ENCODE measurements around the gene VPS51.
"Not testable (repeated sequence)": the region's sequence is repeated elsewhere in the genome, so short reads cannot be mapped to it uniquely, and the experiment has no call there.

The VPS51 gene

GRCh38 chr11:65117206-65118096 lies 21.4 kb downstream of the VPS51 start, which contains the start of gene ZNHIT2:
ZNHIT2 (minus strand) TSS chr11:65117701; CDS start chr11:65117653, 48 bp downstream.
- Histone ChIP-seq H3K27me3 (ENCODE audit: insufficient read depth, insufficient read length) (no peaks in the 10 kb centered on the region), H3K4me1 (ENCODE audit: insufficient read depth, insufficient read length) (peaks cover 17% of the 10 kb centered on the region), H3K9me3 (ENCODE audit: insufficient read depth, low read length) (no peaks in the 10 kb centered on the region), H3K9ac (ENCODE audit: insufficient read length, low read depth) (peak within 1 kb of the TSS; percentile 96), H3K4me3 (ENCODE audit: insufficient read length, low read depth) (peak within 1 kb of the TSS; percentile 96), H3K36me3 (ENCODE audit: insufficient read depth, insufficient read length, low read length) (peaks cover 64% of the 10 kb centered on the region)
- TF ChIP-seq ZNF274 (IDR thresholded peaks at IDR 0.05; ENCODE audit: low read depth, low read length) (no peak), YY1 (IDR thresholded peaks at IDR 0.05; ENCODE audit: insufficient read depth, insufficient read length) (no peak), SUZ12 (IDR thresholded peaks at IDR 0.05; ENCODE audit: extremely low read depth, insufficient read depth, insufficient read length) (no peak)
- DNase-seq (ENCODE audit: low read depth, low spot score) = peak; percentile 100

DNA sequence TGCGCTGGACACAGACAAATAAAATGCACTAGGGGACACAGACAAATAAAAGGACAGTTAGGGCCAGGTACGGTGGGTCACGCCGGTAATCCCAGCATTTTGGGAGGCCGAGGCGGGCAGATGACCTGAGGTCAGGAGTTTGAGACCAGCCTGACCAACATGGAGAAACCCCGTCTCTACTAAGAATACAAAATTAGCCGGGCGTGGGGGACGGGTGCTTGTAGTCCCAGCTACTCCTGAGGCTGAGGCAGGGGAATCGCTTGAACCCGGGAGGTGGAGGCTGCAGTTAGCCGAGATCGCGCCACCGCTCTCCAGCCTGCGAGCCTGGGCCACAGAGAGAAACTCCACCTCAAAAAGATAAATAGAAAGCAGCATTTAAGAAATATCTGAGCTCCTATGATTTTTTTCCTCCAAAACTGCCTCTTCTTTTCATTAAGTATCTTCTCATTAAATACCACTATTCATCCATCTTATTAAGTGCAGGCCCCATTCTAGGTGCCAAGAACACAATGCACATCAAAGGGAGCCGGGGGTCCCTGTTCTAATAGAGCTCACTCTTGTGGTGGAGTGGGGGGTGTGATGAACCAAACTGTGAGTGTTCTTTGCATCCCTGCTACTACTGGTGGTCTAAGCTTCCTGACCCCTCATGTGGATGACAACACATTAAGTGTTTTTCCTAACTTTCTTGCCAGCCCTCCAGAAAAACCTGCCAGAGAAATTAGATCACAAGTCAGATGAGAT lies 22.3 kb downstream of the VPS51 start:
- Histone ChIP-seq H3K4me1 (ENCODE audit: insufficient read depth, insufficient read length) (peaks cover 19% of the 10 kb centered on the region), H3K9me3 (ENCODE audit: insufficient read depth, low read length) (no peaks in the 10 kb centered on the region), H3K27me3 (ENCODE audit: insufficient read depth, insufficient read length) (no peaks in the 10 kb centered on the region), H3K4me3 (ENCODE audit: insufficient read length, low read depth) (no peak overlapping the region), H3K9ac (ENCODE audit: insufficient read length, low read depth) (peak overlapping the region; percentile 22), H3K36me3 (ENCODE audit: insufficient read depth, insufficient read length, low read length) (peaks cover 69% of the 10 kb centered on the region)
- DNase-seq (ENCODE audit: low read depth, low spot score) = no peak
- TF ChIP-seq SUZ12 (IDR thresholded peaks at IDR 0.05; ENCODE audit: extremely low read depth, insufficient read depth, insufficient read length) = no peak
- no peak for TF ChIP-seq ZNF274 (IDR thresholded peaks at IDR 0.05; ENCODE audit: low read depth, low read length)
- TF ChIP-seq YY1 (IDR thresholded peaks at IDR 0.05; ENCODE audit: insufficient read depth, insufficient read length) = no peak

DNA sequence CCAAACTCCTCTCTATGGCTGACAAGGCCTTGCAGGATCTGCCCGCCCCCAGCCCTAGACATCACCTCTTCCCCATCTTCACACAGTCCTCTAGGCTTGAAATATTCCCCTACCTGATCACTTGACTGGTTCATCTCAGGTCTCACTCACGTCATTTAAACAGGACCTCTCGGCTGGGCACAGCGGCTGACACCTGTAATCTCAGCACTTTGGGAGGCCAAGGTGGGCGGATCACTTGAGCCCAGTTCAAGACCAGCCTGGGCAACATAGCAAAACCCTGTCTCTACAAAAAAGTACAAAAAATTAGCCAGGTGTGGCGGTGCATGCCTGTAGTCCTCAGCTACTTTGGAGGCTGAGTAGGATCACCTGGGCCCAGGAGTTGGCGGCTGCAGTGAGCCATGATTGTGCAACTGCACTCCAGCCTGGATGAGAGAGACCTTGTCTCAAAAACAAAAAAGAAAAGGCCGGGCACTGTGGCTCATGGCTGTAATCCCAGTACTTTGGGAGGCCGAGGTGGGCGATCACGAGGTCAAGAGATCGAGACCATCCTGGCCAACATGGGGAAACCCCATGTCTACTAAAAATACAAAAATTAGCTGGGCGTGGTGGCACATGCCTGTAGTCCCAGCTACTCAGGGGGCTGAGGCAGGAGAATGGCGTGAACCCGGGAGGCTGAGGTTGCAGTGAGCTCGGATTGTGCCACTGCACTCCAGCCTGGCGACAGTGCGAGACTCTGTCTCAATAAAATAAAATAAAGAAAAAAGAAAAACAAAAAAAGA lies 23.1 kb downstream of the VPS51 start:
- H3K27me3 ChIP-seq (ENCODE audit: insufficient read depth, insufficient read length); H3K9ac ChIP-seq (ENCODE audit: insufficient read length, low read depth); DNase-seq (ENCODE audit: low read depth, low spot score): not testable (repeated sequence)

GRCh38 chr11:65119670-65119995 lies 23.6 kb downstream of the VPS51 start:
- Histone ChIP-seq H3K36me3 (ENCODE audit: insufficient read depth, insufficient read length, low read length) (peaks cover 71% of the 10 kb centered on the region), H3K9ac (ENCODE audit: insufficient read length, low read depth) (peak overlapping the region; percentile 98), H3K27me3 (ENCODE audit: insufficient read depth, insufficient read length) (no peaks in the 10 kb centered on the region), H3K9me3 (ENCODE audit: insufficient read depth, low read length) (no peaks in the 10 kb centered on the region), H3K4me1 (ENCODE audit: insufficient read depth, insufficient read length) (peaks cover 19% of the 10 kb centered on the region), H3K4me3 (ENCODE audit: insufficient read length, low read depth) (no peak overlapping the region)
- no peak for TF ChIP-seq ZNF274 (IDR thresholded peaks at IDR 0.05; ENCODE audit: low read depth, low read length)
- TF ChIP-seq SUZ12 (IDR thresholded peaks at IDR 0.05; ENCODE audit: extremely low read depth, insufficient read depth, insufficient read length) = no peak
- no peak for TF ChIP-seq YY1 (IDR thresholded peaks at IDR 0.05; ENCODE audit: insufficient read depth, insufficient read length)
- no peak for DNase-seq (ENCODE audit: low read depth, low spot score)

More for the DNA sequence above, 23.1 kb downstream of the VPS51 start:
- not testable (repeated sequence) for H3K4me3 ChIP-seq (ENCODE audit: insufficient read length, low read depth); H3K9me3 ChIP-seq (ENCODE audit: insufficient read depth, low read length)
- Histone ChIP-seq H3K4me1 (ENCODE audit: insufficient read depth, insufficient read length) (peaks cover 20% of the 10 kb centered on the region), H3K36me3 (ENCODE audit: insufficient read depth, insufficient read length, low read length) (peaks cover 71% of the 10 kb centered on the region)

- peaks cover 71% of the 10 kb centered on the region for H3K36me3 ChIP-seq (ENCODE audit: insufficient read depth, insufficient read length, low read length)
These were observed 24.8 kb downstream of the VPS51 start for GRCh38 chr11:65120831-65121230.

GRCh38 chr11:65121447-65121864 lies 25.4 kb downstream of the VPS51 start:
- Histone ChIP-seq H3K36me3 (ENCODE audit: insufficient read depth, insufficient read length, low read length) (peaks cover 71% of the 10 kb centered on the region), H3K9ac (ENCODE audit: insufficient read length, low read depth) (peak overlapping the region; percentile 98), H3K4me3 (ENCODE audit: insufficient read length, low read depth) (peak overlapping the region; percentile 97), H3K4me1 (ENCODE audit: insufficient read depth, insufficient read length) (peaks cover 10% of the 10 kb centered on the region), H3K9me3 (ENCODE audit: insufficient read depth, low read length) (no peaks in the 10 kb centered on the region), H3K27me3 (ENCODE audit: insufficient read depth, insufficient read length) (no peaks in the 10 kb centered on the region)
- no peak for DNase-seq (ENCODE audit: low read depth, low spot score)
- no peak for TF ChIP-seq ZNF274 (IDR thresholded peaks at IDR 0.05; ENCODE audit: low read depth, low read length)

More at GRCh38 chr11:65120831-65121230, 24.8 kb downstream of the VPS51 start:
- H3K9me3 ChIP-seq (ENCODE audit: insufficient read depth, low read length) = no peaks in the 10 kb centered on the region
- H3K9ac ChIP-seq (ENCODE audit: insufficient read length, low read depth) = peak overlapping the region; percentile 98
- H3K4me1 ChIP-seq (ENCODE audit: insufficient read depth, insufficient read length) = peaks cover 12% of the 10 kb centered on the region
- H3K4me3 ChIP-seq (ENCODE audit: insufficient read length, low read depth) = peak overlapping the region; percentile 97
- H3K27me3 ChIP-seq (ENCODE audit: insufficient read depth, insufficient read length) = no peaks in the 10 kb centered on the region
- DNase-seq (ENCODE audit: low read depth, low spot score) = no peak
- no peak for TF ChIP-seq ZNF274 (IDR thresholded peaks at IDR 0.05; ENCODE audit: low read depth, low read length)
- no peak for TF ChIP-seq SUZ12 (IDR thresholded peaks at IDR 0.05; ENCODE audit: extremely low read depth, insufficient read depth, insufficient read length)
- TF ChIP-seq YY1 (IDR thresholded peaks at IDR 0.05; ENCODE audit: insufficient read depth, insufficient read length) = no peak

Measured in NT2/D1 (cell line).